IMR-90 (cell line): ENCODE measurements around the gene SLC6A14. TPM values are rescaled to one million over a fixed set of nuclear protein-coding genes. Genes with fewer than 3 reads are reported as not detected.

ENCODE experiments used
- ATAC-seq: fragments of 200-7000 bp; cut with Tn5 transposase; 2 replicates; pipeline ENCODE4 v1.9.1; 2020; ENCODE audit warnings: low read depth, mild to moderate bottlenecking, moderate library complexity
- BruUV-seq: library from RNA; stranded (reverse); fragments of 400-500 nt; replicated peaks from 2 replicates; lab custom pipeline; 2021; lab: Mats Ljungman, UMichigan
- CTCF ChIA-PET: fragments of 300-600 bp; formaldehyde crosslinking; extraction: SDS; loops from one replicate; lab custom pipeline; 2021; ENCODE audit warnings: antibody characterized with exemption; lab: Yijun Ruan, JAX
- POLR2A ChIA-PET: fragments of 300-600 bp; sonication (Branson Sonifier 250); formaldehyde crosslinking; loops from one replicate; lab custom pipeline; 2022; ENCODE audit warnings: antibody characterized with exemption; ENCODE audit not compliant: unreplicated experiment; lab: Charles Lee
- DNase-seq: peaks from one replicate; pipeline ENCODE4 v3.0.0; 2013
- H2AFZ ChIP-seq: replicated peaks from 2 replicates; pipeline ENCODE3; 2013; ENCODE audit warnings: low read length, mild to moderate bottlenecking; ENCODE audit not compliant: poor library complexity
- H2AK5ac ChIP-seq: 2 replicates; pipeline ENCODE4 v1.6.1; 2013; ENCODE audit warnings: low read depth, low read length, inconsistent platforms
- H2AK9ac ChIP-seq: replicated peaks from 2 replicates; pipeline ENCODE3; 2013; ENCODE audit warnings: mild to moderate bottlenecking, low read depth, low read length, moderate library complexity; ENCODE audit not compliant: poor library complexity
- H2BK120ac ChIP-seq: 2 replicates; pipeline ENCODE4 v1.6.1; 2013; ENCODE audit warnings: low read depth, low read length, inconsistent platforms
- H2BK15ac ChIP-seq: 3 replicates; pipeline ENCODE4 v1.6.1; 2013; ENCODE audit warnings: low read depth, low read length, inconsistent platforms
- H2BK20ac ChIP-seq: 2 replicates; pipeline ENCODE4 v1.6.1; 2013; ENCODE audit warnings: low read depth, mild to moderate bottlenecking, inconsistent platforms, low read length, moderate library complexity
- H2BK5ac ChIP-seq: 2 replicates; pipeline ENCODE4 v1.6.1; 2013; ENCODE audit warnings: mild to moderate bottlenecking, low read depth, low read length, inconsistent platforms; ENCODE audit not compliant: poor library complexity, severe bottlenecking
- H3K14ac ChIP-seq: replicated peaks from 2 replicates; pipeline ENCODE4 v1.6.1; 2013; ENCODE audit warnings: low read depth, low read length, inconsistent platforms
- H3K18ac ChIP-seq: 2 replicates; pipeline ENCODE4 v1.6.1; 2013; ENCODE audit warnings: low read depth, low read length, control low read depth
- H3K23ac ChIP-seq: 2 replicates; pipeline ENCODE4 v1.6.1; 2013; ENCODE audit warnings: low read depth, low read length, inconsistent platforms
- H3K27ac ChIP-seq: 2 replicates; pipeline ENCODE4 v1.5.1; 2013; ENCODE audit warnings: mild to moderate bottlenecking, control low read depth, low read length; ENCODE audit not compliant: insufficient read depth
- H3K27me3 ChIP-seq: 2 replicates; pipeline ENCODE4 v1.6.1; 2013; ENCODE audit warnings: low read length; ENCODE audit not compliant: control insufficient read depth, insufficient read depth
- H3K36me3 ChIP-seq: 2 replicates; pipeline ENCODE4 v1.6.1; 2013; ENCODE audit warnings: low read length, mixed read lengths; ENCODE audit not compliant: control insufficient read depth, insufficient read depth
- H3K4ac ChIP-seq: 2 replicates; pipeline ENCODE4 v1.6.1; 2013; ENCODE audit warnings: low read depth, low read length, inconsistent platforms
- H3K4me1 ChIP-seq: 2 replicates; pipeline ENCODE4 v1.6.1; 2013; ENCODE audit warnings: low read length, mixed read lengths; ENCODE audit not compliant: control insufficient read depth, insufficient read depth
- H3K4me2 ChIP-seq: 2 replicates; pipeline ENCODE4 v1.6.1; 2013; ENCODE audit warnings: low read depth, mild to moderate bottlenecking, control low read depth, low read length, moderate library complexity
- H3K4me3 ChIP-seq: 2 replicates; pipeline ENCODE4 v1.5.1; 2013; ENCODE audit warnings: low read depth, mild to moderate bottlenecking, control low read depth, low read length, moderate library complexity; ENCODE audit not compliant: insufficient read depth
- H3K56ac ChIP-seq: 2 replicates; pipeline ENCODE4 v1.6.1; 2013; ENCODE audit warnings: low read length, inconsistent platforms; ENCODE audit not compliant: insufficient read depth; ENCODE audit errors: extremely low read depth
- H3K79me1 ChIP-seq, 2 experiments: 2 replicates each; pipeline ENCODE4 v1.6.1; 2013; ENCODE audit warnings: low read length in 2 of 2, inconsistent platforms in 1 of 2, low read depth in 1 of 2
- H3K9ac ChIP-seq: 2 replicates; pipeline ENCODE4 v1.6.1; 2013; ENCODE audit warnings: low read depth, low read length, control low read depth
- H3K9me1 ChIP-seq: 2 replicates; pipeline ENCODE4 v1.6.1; 2013; ENCODE audit warnings: low read length, inconsistent platforms; ENCODE audit not compliant: insufficient read depth
- H3K9me3 ChIP-seq: 2 replicates; pipeline ENCODE4 v1.6.1; 2013; ENCODE audit warnings: low read length; ENCODE audit not compliant: control insufficient read depth, insufficient read depth
- H4K20me1 ChIP-seq: 2 replicates; pipeline ENCODE4 v1.6.1; 2013; ENCODE audit warnings: low read length, inconsistent platforms; ENCODE audit not compliant: insufficient read depth
- H4K5ac ChIP-seq: 2 replicates; pipeline ENCODE4 v1.6.1; 2013; ENCODE audit warnings: mild to moderate bottlenecking, low read depth, low read length, control low read depth
- H4K8ac ChIP-seq, 2 experiments: 2 replicates each; pipeline ENCODE4 v1.6.1; 2013; ENCODE audit warnings: low read depth in 2 of 2, low read length in 2 of 2, control low read depth in 1 of 2, inconsistent platforms in 1 of 2
- H4K91ac ChIP-seq: 2 replicates; pipeline ENCODE4 v1.6.1; 2013; ENCODE audit warnings: low read depth, low read length, inconsistent platforms; ENCODE audit not compliant: insufficient read depth
- MAFK ChIP-seq: IDR thresholded peaks from 2 replicates; pipeline ENCODE4 v1.6.1; 2012; ENCODE audit warnings: low read depth, low read length, improper control_type of control experiment
- MAZ ChIP-seq: IDR thresholded peaks from 2 replicates; pipeline ENCODE4 v1.6.1; 2012; ENCODE audit warnings: low read depth, mild to moderate bottlenecking, low read length, improper control_type of control experiment, moderate library complexity, borderline replicate concordance
- WGBS, 2 experiments: methylation state at CpG; one replicate each; pipeline versions ENCODE4 v1.1.5 to v1.1.7; 2013; ENCODE audit warnings: missing lambda C conversion rate in 2 of 2; ENCODE audit not compliant: insufficient read length in 1 of 2; ENCODE audit errors: extremely low coverage in 2 of 2; 5-methylcytosine and 5-hydroxymethylcytosine counted together
- dilution Hi-C: fragments of 300-500 bp; cut with HindIII; formaldehyde crosslinking; loops from one replicate; pipeline ENCODE4 v1.14.3; 2018; ENCODE audit warnings: low sequenced_read_pairs; ENCODE audit not compliant: unreplicated experiment
- in situ Hi-C: fragments of 300-500 bp; cut with MboI; formaldehyde crosslinking; loops from 3 replicates; pipeline ENCODE4 v1.14.3; 2019; ENCODE audit warnings: low sequenced_read_pairs, inconsistent platforms, mixed read lengths
- intact Hi-C: fragments of 100-400 bp; cut with micrococcal nuclease; formaldehyde crosslinking; loops from 2 replicates; pipeline ENCODE4 v1.10.0; 2022
- polyA plus RNA-seq, 3 experiments: library from polyadenylated mRNA; depleted of rRNA; stranded (reverse); fragments of >200 nt; gene quantifications; 2 replicates each; pipeline ENCODE4 v1.2.3, GENCODE V29; 2012; ENCODE audit warnings: low replicate concordance in 1 of 3
- total RNA-seq: library from RNA; depleted of rRNA; stranded (reverse); fragments of >200 nt; gene quantifications from 2 replicates; pipeline ENCODE4 v1.2.3, GENCODE V29; 2012

SLC6A14 gene
- total and polyA plus RNA-seq, 2 of the 4 experiments (the other 2 are of a cell fraction), result not detected

- no peak overlapping the region for H2AK9ac ChIP-seq
- H3K4me1 ChIP-seq, result no peaks in the 10 kb centered on the region
- H2BK5ac ChIP-seq, result no peak overlapping the region
- no peak overlapping the region for H2BK20ac ChIP-seq
- ChIA-PET POLR2A (no interaction called here), CTCF (interaction anchor here (0.7 kb wide), 1 partner anchor 22 kb away, joined by 3 read pairs; no protein-coding TSS in a partner anchor)
- no peak overlapping the region for H2BK15ac ChIP-seq
- H3K9me3 ChIP-seq, result 0 out of 2 replicates have a peak, but pooled peaks cover 2% of the 10 kb centered on the region
- no peak overlapping the region for H3K14ac ChIP-seq
- in situ Hi-C loops (no loop called here), intact Hi-C loops (no loop called here), dilution Hi-C loops (no loop called here)
- BruUV-seq, result no TSS peak
- no peak overlapping the region for H3K27ac ChIP-seq
- H4K8ac ChIP-seq, result no peak overlapping the region
- H4K91ac ChIP-seq, result no peak overlapping the region
- H3K79me1 ChIP-seq, result no peaks in the 10 kb centered on the region
- no peaks in the 10 kb centered on the region for H3K27me3 ChIP-seq
- no peak overlapping the region for H3K4me3 ChIP-seq
- WGBS, 2 experiments, result no CpG with 5 or more reads among the region's 1 CpG
- H3K4ac ChIP-seq, result no peak overlapping the region
- no peak overlapping the region for H2AK5ac ChIP-seq
- no peak overlapping the region for H2BK120ac ChIP-seq
- H2AFZ ChIP-seq, result no peak overlapping the region
- no peaks in the 10 kb centered on the region for H3K9me1 ChIP-seq
- no peaks in the 10 kb centered on the region for H3K36me3 ChIP-seq
- DNase-seq, result no peak
- H3K9ac ChIP-seq, result no peak overlapping the region
- H3K4me2 ChIP-seq, result no peak overlapping the region
- no peak overlapping the region for H3K18ac ChIP-seq
- no peak for TF ChIP-seq MAZ
- no peak for TF ChIP-seq MAFK
- H3K23ac ChIP-seq, result no peak overlapping the region
- no peaks in the 10 kb centered on the region for H4K20me1 ChIP-seq
- H3K56ac ChIP-seq, result no peak overlapping the region
- H4K5ac ChIP-seq, result no peak overlapping the region
- no peak for ATAC-seq
Observed at GRCh38 chrX:116413273-116413672, 23.1 kb upstream of the SLC6A14 start.
